Nephron (organoid): ENCODE measurements around the gene ZFYVE19.

ENCODE experiments used
- H3K27ac Mint-ChIP-seq, 3 experiments: 2 replicates each; pipeline ENCODE4 v1.8.0; 2020; ENCODE audit warnings: mixed read lengths in 3 of 3, mild to moderate bottlenecking in 2 of 3, moderate library complexity in 1 of 3
- H3K27me3 Mint-ChIP-seq: 2 replicates; pipeline ENCODE4 v1.8.0; 2021; ENCODE audit warnings: low read depth, mild to moderate bottlenecking, moderate library complexity, mixed read lengths
- H3K36me3 Mint-ChIP-seq: 2 replicates; pipeline ENCODE4 v1.8.0; 2020; ENCODE audit warnings: low read depth, mixed read lengths
- H3K4me1 Mint-ChIP-seq: 2 replicates; pipeline ENCODE4 v1.8.0; 2020; ENCODE audit warnings: mixed read lengths
- H3K4me3 Mint-ChIP-seq, 3 experiments: 2 replicates each; pipeline ENCODE4 v1.8.0; 2020; ENCODE audit warnings: mild to moderate bottlenecking in 3 of 3, mixed read lengths in 3 of 3, moderate library complexity in 2 of 3
- H3K9me3 Mint-ChIP-seq: 2 replicates; pipeline ENCODE4 v1.8.0; 2020; ENCODE audit warnings: mixed read lengths
- TF ChIP-seq, protein P1 (sequence below), 3 experiments: fragments of 200-600 bp; sonication (generic); IDR thresholded peaks; one replicate each; pipeline ENCODE4 v1.5.0; 2021; ENCODE audit warnings: antibody characterized with exemption in 3 of 3; ENCODE audit not compliant: unreplicated experiment in 3 of 3

Gene ZFYVE19

DNA sequence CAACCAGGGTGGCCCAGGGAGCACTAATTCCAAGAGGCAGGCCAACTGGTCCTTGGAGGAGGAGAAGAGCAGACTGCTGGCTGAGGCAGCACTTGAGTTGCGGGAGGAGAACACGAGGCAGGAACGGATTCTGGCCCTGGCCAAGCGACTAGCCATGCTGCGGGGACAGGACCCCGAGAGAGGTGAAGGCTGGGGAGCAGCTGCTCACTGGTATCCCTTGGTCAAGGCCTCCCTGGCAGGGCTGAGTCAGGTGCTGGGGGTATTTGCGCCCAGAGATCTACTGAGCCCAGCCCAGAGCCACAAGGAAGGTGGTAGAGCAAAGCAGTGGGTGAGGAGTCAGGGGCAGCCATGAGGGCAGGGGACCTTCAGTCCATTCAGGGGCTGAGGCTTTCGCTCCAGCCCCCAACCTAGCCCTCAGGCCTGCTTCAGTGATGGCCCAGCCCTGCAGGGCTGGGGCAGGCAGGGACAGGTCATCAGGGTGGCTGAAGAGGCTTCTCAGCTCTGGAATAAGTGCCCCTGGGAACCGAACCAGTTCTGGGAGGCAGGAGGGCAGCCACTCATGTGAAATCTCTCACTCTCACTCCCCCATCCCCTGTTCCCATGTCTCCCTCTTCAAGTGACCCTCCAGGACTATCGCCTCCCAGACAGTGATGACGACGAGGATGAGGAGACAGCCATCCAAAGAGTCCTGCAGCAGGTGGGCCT, 6.0 kb downstream of the ZFYVE19 start:
- Mint-ChIP-seq H3K36me3 (peaks cover 10% of the 10 kb centered on the region), H3K4me1 (peaks cover 20% of the 10 kb centered on the region), H3K9me3 (no peaks in the 10 kb centered on the region), H3K27me3 (no peaks in the 10 kb centered on the region), H3K4me3 (no peak overlapping the region), H3K27ac (no peak overlapping the region)
- TF ChIP-seq, protein P1, sequence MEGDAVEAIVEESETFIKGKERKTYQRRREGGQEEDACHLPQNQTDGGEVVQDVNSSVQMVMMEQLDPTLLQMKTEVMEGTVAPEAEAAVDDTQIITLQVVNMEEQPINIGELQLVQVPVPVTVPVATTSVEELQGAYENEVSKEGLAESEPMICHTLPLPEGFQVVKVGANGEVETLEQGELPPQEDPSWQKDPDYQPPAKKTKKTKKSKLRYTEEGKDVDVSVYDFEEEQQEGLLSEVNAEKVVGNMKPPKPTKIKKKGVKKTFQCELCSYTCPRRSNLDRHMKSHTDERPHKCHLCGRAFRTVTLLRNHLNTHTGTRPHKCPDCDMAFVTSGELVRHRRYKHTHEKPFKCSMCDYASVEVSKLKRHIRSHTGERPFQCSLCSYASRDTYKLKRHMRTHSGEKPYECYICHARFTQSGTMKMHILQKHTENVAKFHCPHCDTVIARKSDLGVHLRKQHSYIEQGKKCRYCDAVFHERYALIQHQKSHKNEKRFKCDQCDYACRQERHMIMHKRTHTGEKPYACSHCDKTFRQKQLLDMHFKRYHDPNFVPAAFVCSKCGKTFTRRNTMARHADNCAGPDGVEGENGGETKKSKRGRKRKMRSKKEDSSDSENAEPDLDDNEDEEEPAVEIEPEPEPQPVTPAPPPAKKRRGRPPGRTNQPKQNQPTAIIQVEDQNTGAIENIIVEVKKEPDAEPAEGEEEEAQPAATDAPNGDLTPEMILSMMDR (IDR thresholded peaks at IDR 0.05; ENCODE audit: unreplicated experiment in 3 of 3), result no peak

DNA sequence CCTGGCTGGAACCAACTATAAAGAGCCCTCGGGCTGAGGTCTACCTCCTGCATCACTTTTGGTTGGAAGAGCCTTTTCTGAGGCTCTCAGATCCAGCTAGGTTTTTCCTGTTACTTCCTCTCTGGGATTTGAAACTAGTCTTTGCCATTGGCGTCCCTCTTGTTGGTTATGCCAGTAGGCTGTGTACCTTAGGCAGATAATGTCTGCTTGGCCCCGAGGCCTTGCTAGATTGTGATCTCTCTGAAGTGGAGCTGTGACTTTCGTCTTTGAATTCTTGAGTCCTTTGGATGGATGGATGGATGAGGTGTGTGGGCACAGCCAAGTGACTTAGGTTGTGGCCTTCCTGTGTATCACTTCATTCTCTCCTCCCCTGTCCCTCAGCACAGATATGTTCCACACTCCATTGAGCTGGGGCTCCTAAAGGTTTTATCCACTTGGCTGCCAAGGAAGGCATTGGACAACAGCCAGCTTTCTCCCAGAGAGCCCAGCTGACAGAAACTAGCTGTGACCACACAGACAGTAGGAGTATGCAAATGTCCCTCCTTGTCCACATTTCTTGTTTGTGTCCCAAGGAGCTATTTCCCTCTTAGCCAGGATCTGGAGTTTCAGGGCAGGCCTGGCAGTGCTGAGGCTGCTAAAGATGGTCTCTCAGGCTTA, 8.3 kb downstream of the ZFYVE19 start:
- TF ChIP-seq, protein P1 (IDR thresholded peaks at IDR 0.05; ENCODE audit: unreplicated experiment in 3 of 3), result no peak

DNA sequence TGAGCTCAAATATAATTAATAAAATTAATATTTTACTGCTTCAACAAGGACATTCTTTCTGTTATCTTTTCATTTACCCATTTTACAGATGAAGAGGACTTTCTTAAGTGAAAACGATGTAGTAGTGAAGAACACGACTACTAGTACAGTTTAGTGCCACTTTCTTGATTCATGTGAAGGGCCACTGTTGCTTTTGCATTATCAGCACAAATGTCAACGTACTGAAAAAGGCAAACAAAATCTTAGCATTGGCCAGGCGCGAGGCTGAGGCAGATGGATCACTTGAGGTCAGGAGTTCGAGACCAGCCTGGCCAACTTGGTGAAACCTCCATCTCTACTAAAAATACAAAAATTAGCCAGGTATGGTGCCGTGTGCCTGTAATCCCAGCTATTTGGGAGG, 12.2 kb downstream of the ZFYVE19 start:
- Mint-ChIP-seq H3K36me3 (peaks cover 7% of the 10 kb centered on the region), H3K27ac (no peak overlapping the region), H3K4me3 (no peak overlapping the region), H3K27me3 (no peaks in the 10 kb centered on the region), H3K4me1 (peaks cover 9% of the 10 kb centered on the region), H3K9me3 (no peaks in the 10 kb centered on the region)
- TF ChIP-seq, protein P1 (IDR thresholded peaks at IDR 0.05; ENCODE audit: unreplicated experiment in 3 of 3), result no peak

More for the DNA sequence above, 8.3 kb downstream of the ZFYVE19 start:
- Mint-ChIP-seq H3K4me3 (no peak overlapping the region), H3K4me1 (peaks cover 9% of the 10 kb centered on the region), H3K27ac (peak overlapping the region; percentile 59 to 79 (median 61)), H3K27me3 (no peaks in the 10 kb centered on the region), H3K36me3 (peaks cover 7% of the 10 kb centered on the region), H3K9me3 (no peaks in the 10 kb centered on the region)

DNA sequence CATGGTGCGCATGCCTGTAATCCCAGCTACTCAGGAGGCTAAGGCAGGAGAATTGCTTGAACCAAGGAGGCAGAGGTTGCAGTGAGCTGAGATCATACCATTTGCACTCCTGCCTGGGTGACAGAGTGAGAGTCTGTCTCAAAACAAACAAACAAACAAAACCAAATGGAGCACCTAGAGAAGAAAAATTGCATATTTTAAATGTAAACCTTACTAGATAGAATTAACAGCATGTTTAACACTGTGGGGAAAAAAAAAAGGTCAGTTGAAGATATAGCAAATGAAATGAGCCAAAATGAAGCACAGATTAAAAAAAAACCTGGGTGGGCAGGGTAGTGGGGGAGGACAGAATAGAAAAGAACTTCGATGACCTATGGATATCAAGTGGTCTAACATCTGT, 14.3 kb downstream of the ZFYVE19 start:
- H3K36me3 Mint-ChIP-seq, result no peaks in the 10 kb centered on the region
- H3K9me3 Mint-ChIP-seq, result no peaks in the 10 kb centered on the region
- H3K27me3 Mint-ChIP-seq, result no peaks in the 10 kb centered on the region
- no peak overlapping the region for H3K27ac Mint-ChIP-seq
- TF ChIP-seq, protein P1 (IDR thresholded peaks at IDR 0.05; ENCODE audit: unreplicated experiment in 3 of 3), result no peak
- H3K4me3 Mint-ChIP-seq, result no peak overlapping the region
- H3K4me1 Mint-ChIP-seq, result no peaks in the 10 kb centered on the region

DNA sequence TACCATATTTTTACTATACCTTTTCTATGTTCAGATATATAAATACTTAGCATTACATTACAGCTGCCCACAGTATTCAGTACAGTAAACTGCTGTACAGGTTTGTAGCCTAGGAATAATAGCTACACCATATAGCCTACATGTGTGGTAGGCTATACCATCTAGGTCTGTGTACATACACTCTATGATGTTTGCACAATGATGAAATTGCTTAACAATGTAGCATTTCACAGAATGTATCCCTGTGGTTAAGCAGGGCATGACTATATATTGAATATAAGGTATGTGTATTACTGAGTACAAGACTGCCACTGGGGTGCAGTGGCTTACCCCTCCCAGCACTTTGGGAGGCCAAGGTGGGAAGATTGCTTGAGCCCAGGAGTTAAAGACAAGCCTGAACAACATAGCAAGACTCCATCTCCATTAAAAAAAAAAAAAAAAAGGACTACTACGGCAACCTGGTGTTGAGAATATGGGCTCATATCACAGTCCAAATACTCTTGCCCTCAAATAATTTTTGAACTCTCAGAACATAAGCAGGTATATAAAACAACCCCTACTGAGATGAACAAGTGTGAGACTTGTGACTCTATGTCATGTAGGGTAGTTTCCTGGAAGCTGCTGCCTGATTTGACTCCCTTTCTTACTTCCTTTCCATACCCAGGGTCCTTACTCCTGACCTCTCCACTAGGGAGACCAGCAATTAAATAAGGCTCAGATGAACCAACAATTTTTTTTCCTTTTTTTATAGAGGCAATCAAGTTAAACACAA, 16.9 kb downstream of the ZFYVE19 start:
- no peaks in the 10 kb centered on the region for H3K36me3 Mint-ChIP-seq
- no peak overlapping the region for H3K27ac Mint-ChIP-seq

More for the DNA sequence above, 16.9 kb downstream of the ZFYVE19 start:
- Mint-ChIP-seq H3K9me3 (no peaks in the 10 kb centered on the region), H3K4me1 (no peaks in the 10 kb centered on the region), H3K27me3 (peaks cover 4% of the 10 kb centered on the region), H3K4me3 (no peak overlapping the region)
- TF ChIP-seq, protein P1 (IDR thresholded peaks at IDR 0.05; ENCODE audit: unreplicated experiment in 3 of 3), result no peak
